Measurements from ENCODE around the gene PTPRM.

PTPRM gene

GRCh38 chr18:8257851-8258434 is 690.8 kb downstream of the PTPRM start:
- no peak for DNase-seq

- no peak for DNase-seq
These were observed 693.2 kb downstream of the PTPRM start for GRCh38 chr18:8260319-8260718.

- no peak for DNase-seq
These were observed 693.7 kb downstream of the PTPRM start for GRCh38 chr18:8260827-8261226.

- DNase-seq: no peak
These were observed 694.6 kb downstream of the PTPRM start for GRCh38 chr18:8261651-8262091.

DNA sequence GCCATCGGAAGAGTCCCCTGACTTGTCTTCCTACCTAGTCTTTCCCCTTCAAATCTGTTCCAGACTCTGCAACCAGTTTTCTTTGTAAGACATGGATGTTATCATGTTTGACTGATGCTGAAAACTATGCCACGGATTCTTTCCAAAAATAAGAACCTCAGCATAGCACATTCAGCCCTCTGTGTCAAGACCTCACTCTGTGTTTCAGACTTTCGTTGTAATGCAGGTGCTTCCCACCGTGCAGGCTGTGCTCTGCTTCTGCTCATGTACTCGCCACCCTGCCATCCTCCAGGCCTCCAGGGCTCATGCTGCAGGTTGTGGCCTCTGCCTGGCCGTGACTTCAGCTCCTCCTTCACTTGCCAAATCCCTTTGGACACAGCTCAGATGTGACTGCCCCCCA is 695.1 kb downstream of the PTPRM start:
- no peak for DNase-seq

DNA sequence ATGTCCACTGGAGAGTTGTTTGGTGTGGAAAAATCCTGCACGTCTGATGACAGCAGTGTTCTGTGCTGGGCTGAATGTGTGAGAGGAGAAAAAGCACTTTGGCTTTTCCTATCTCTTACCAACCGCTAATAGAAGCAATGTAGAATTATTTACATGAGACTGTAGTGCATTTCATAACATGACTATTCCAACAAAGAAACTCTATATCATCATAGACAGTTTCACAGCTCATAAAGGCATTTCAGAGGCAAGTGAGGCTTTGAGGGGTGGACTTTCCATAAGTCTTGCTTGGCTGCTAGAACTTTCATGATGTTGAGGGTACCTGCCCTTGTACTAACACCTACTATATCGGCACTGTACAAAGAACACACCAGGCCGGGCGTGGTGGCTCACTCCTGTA is 697.0 kb downstream of the PTPRM start:
- no peak for DNase-seq

DNA sequence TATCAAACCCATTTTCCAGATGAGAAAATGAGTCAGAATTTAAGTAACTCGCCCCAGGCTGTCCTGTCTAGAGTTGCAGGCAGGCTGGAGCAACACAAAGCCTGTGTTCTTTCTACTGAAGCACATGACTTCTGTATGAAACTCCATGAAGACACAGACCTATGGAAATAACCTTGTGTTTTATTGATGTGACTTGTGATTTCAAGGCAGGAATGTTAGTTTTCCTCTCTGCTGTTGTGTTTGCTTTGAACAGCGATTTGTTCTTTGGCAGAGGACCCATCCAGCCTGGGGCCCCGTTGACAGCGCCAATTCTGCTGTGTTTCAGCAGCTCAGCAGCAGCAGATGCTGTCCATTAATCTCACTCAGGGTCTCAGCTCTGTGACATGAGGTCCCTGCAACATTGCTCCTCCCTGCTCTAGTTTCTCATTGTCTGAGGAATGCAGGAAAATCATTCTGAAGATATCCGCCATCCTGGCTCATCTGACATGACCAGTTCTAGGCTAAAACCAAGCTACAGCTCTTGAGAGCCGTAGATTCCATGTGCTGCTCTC is 697.8 kb downstream of the PTPRM start:
- no peak for DNase-seq

DNA sequence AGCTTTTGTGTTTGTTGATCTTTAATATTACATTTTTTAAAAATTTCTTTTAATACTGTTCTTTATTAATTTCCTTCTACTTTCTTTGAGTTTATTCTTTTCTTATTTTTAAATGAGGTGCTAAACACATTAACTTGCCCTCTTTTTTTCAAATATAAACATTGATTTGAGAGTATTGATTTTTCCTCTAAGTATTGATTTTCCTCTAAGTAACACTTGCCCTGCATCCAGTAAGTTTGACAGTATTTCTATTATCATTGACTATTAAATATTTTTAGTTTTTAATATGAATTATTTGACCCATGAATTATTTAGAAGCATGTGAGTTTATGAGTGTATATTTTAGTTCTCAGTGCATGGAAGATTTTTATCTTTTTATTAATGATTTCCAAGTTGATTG is 705.1 kb downstream of the PTPRM start:
- no peak for DNase-seq

- DNase-seq: no peak
These were observed 707.3 kb downstream of the PTPRM start for GRCh38 chr18:8274370-8274769.

DNA sequence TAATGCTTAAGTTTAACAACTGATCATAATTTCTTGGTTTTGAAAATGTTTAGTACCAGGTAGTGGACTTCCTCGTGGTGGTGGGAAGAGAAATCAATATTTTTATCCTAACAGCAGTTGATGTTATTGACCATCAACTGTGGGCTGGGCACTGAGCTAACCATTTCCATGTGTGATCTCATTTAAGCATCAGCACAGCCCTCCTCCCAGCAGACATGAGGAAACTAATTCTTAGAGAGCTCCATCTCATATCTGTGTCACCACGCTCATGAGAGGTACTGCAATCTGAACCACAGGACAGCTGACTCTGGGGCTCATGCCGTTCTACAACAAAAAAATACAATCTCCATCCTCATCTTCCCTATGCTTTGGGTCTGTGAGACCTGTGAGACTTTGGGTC is 709.3 kb downstream of the PTPRM start:
- DNase-seq: no peak

- no peak for DNase-seq
These were observed 710.2 kb downstream of the PTPRM start for GRCh38 chr18:8277270-8277669.

DNA sequence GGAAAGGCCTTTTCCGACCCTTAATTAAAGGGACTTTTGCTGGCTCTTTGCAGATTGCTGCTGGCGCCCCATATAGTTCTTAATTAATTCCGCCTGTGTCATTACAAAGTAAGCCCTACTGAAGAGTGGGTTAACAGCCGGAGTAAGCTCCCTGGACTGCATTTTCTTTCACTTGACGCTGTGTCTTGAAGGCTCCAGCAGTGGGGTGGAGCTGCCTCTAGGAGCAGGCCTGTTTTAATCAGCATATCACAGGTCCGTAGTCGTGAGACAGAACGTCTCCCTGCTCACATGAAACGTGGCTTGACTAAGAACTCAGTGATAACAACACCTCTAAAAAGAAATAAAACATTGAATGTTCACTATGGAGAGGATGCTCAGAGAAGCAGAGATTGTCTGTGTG is 712.2 kb downstream of the PTPRM start:
- no peak for DNase-seq

DNA sequence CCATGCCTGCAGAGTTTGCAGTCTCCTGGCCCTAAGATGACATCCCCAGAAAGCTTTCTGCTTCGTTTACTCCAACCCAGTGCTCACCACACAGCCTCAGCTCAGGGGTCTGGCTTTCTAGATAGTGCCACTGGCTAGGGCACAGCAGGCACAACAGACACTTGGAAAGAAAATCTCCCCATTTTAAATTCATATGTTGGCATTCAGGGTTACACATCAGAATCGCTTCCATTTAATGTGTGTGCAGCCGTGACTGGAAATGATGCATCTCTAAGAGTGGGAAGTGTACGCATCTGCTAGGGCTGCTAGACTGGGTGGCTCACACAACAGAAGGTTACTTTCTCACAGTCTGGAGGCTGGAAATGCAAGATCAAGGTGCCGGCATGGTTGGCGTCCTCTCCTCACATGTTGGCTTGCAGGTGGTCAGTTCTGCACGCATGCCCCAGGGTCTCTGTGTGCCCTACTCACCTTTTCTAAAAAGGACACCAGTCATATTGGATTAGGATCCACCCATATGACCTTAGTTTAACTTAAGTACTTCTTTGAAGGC is 712.7 kb downstream of the PTPRM start:
- DNase-seq: no peak

GRCh38 chr18:8283891-8284585 is 716.9 kb downstream of the PTPRM start:
- no peak for DNase-seq

- no peak for DNase-seq
These were observed 719.2 kb downstream of the PTPRM start for GRCh38 chr18:8286303-8286702.

GRCh38 chr18:8287196-8287885 is 720.2 kb downstream of the PTPRM start:
- no peak for DNase-seq

GRCh38 chr18:8288472-8289195 is 721.5 kb downstream of the PTPRM start:
- no peak for DNase-seq

- DNase-seq: no peak
These were observed 723.3 kb downstream of the PTPRM start for GRCh38 chr18:8290435-8290834.

DNA sequence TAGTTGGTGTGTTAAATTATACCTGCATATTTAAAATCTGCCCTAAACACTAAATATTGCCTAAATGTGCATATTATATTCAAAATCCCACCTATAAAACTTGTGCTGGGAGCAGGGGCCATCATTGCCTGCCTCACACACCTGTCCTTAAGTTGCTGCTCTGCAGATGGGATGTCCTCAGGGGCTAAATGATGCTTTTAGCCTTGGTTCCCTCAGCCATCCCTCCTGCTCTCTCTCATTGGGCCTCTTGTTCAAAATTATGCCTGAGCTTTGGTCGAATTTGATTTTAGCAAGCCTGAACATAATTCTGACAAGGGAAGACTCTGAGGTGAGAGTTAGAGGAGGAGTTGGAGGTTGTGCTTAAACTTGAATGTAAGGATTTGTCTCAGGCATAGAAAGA is 723.8 kb downstream of the PTPRM start:
- DNase-seq: no peak

GRCh38 chr18:8293184-8293583 is 726.1 kb downstream of the PTPRM start:
- no peak for DNase-seq

- DNase-seq: no peak
These were observed 729.9 kb downstream of the PTPRM start for GRCh38 chr18:8296886-8297616.

DNA sequence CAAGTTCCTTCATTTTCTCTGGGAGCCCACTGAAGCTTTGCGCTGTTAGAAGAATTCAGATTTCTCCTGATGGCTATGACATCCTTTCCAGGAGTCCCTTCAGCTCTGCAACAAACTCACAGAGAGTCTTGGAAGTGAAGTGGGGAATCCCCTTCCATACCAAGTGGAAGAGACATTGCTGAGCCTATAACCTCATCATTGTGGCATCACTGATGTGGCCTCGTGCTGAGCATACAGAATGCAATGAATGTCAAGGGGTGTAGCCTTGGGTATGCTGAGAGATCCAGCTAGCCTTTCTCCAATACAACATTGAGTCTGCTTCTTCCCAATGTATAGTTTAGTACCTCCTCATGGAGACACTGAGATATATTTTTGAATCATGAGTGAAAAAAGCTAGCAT is 731.1 kb downstream of the PTPRM start:
- no peak for DNase-seq
